GM12892 (cell line): ENCODE results near the gene PYHIN1.
"Not testable (repeated sequence)": the region's sequence is repeated elsewhere in the genome, so short reads cannot be mapped to it uniquely, and the experiment has no call there.

Experiments used
- DNase-seq: peaks from one replicate; pipeline ENCODE4 v3.0.0; 2011; ENCODE audit not compliant: insufficient read length
- FAIRE-seq: peaks from 2 replicates; lab custom pipeline; 2011; peaks lifted over from hg19 to GRCh38; lab: Jason Lieb, UNC
- POLR2A ChIP-seq: IDR thresholded peaks from 2 replicates; pipeline ENCODE4 v1.6.1; 2011; ENCODE audit warnings: low read depth, low read length, control low read depth
- POLR2AphosphoS5 ChIP-seq: IDR thresholded peaks from 2 replicates; pipeline ENCODE4 v1.6.1; 2011; ENCODE audit warnings: low read depth, low read length, control low read depth
- TAF1 ChIP-seq: IDR thresholded peaks from 2 replicates; pipeline ENCODE4 v1.6.1; 2011; ENCODE audit warnings: low read depth, mild to moderate bottlenecking, control low read depth, low read length, borderline replicate concordance

Gene PYHIN1

DNA sequence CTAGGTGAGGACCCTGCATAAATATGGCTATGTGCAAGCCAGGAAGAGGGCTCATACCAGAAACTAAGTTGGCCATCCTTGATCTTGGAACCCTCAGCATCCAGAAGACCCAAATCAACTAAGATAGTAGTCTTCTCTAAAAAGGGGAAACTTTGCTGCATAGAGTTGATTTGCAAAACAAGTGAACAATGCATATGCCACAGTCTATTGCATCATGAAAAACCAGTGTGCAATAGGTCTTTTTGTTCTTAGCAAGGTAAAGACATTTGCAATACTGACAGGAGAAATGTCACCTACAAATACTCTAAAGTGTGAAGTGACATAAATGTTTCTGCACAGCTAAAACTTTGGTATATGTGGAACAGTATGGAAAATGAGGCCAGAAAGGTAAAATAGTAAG, 76.4 kb downstream of the PYHIN1 start:
- no peak for DNase-seq

DNA sequence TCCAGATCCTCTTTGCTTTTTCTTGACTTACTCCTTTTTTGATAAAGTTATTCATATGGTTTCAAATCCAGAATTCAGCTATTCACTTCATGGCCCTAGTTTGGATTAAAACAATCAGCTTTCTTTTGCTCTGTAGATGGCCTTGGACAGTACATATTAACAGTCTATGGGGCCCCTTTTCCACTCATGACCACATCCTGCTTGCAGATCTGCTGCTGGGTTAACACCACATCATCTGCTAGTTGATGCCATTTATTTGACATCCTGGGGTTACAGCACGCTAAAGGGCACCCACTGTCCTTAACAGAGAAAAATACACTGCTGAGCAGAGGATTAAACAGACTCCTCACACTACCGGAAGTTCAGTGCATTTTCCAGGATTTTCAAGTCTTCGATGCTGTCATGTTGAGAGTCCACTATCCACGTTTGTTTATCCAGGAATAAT, 77.4 kb downstream of the PYHIN1 start:
- FAIRE-seq = peak; percentile 99
- TF ChIP-seq TAF1 (peak; percentile 83; the same call in 1 of the 2 replicates), POLR2AphosphoS5 (peak; percentile 90), POLR2A (peak; percentile 76)
- no peak for DNase-seq

More for the DNA sequence above, 76.4 kb downstream of the PYHIN1 start:
- no peak for TF ChIP-seq TAF1
- TF ChIP-seq POLR2AphosphoS5 = no peak
- TF ChIP-seq POLR2A = no peak
- no peak for FAIRE-seq

DNA sequence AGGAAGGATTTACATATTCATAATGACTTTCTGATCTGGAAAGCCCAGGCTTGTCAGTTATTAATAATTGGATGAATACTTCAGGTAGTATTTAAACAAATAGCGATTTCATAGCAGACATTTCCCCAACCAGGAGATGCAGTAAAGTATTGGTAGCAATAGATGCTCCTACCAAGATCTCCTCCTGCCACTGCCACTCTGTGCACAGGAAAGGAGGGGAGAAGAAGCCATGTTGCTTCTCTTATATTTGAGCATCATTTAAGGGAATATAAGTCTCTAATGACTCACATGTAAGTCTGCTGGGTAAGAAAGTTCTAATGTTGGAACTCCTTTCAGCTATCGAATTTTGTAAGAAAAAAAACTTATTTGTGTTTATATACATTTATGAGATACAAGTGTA, 77.9 kb downstream of the PYHIN1 start:
- DNase-seq = no peak
- no peak for TF ChIP-seq TAF1
- no peak for TF ChIP-seq POLR2AphosphoS5
- no peak for TF ChIP-seq POLR2A
- no peak for FAIRE-seq

DNA sequence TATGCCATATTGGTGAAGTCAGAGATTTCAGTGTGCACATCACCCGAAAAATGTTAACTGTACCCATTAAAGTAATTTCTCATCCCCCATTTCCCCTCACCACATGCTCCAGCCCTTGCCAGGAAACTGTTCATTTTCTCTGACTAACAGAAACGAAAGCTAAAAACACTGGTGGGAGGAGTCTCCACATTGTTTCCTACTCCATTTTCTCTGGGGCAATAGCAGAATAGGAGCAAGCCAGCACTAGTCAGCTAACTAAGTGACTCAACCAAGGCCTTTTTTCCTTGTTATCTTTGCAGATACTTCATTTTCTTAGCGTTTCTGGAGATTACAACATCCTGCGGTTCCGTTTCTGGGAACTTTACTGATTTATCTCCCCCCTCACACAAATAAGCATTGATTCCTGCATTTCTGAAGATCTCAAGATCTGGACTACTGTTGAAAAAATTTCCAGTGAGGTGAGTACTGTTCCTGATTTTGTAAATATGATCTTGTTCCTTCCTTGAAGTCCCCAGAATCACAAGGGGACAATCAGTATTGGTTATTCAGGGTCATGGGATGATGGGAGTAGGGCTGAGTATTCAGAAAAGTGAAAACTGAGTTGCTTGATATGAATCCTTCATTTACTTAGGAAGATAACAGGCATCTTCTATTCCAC, 78.5 kb downstream of the PYHIN1 start, which contains the start of gene IFI16:
TSS of gene IFI16 (plus strand) at position 204 of the 658 bp plus-strand sequence. CDS start 4,774 bp downstream, outside the sequence.
- TF ChIP-seq POLR2A (peak; percentile 96), TAF1 (peak; percentile 92), POLR2AphosphoS5 (peak; percentile 96)
- peak; percentile 15 for DNase-seq
- FAIRE-seq = peak; percentile 94

DNA sequence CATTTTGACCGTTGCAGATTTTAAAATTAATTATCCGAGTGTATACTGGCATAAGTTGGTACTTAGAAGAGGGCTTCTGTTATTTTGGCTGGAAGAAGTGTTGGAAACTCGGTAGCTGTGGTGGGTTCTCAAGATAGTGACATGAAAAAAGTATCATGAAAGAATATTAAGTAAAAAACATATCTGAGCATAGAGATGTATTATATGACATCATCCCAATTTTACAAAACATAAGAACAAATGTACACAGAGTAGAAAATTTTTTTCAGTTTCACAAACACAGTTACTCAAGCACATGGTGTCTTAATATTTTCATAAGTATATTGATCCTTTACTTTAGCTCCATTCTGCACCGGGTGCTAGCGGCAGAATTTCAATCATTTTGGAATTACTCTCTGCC, 79.0 kb downstream of the PYHIN1 start:
- FAIRE-seq (peak; percentile 60), DNase-seq (no peak)
- no peak for TF ChIP-seq TAF1
- no peak for TF ChIP-seq POLR2A
- no peak for TF ChIP-seq POLR2AphosphoS5

DNA sequence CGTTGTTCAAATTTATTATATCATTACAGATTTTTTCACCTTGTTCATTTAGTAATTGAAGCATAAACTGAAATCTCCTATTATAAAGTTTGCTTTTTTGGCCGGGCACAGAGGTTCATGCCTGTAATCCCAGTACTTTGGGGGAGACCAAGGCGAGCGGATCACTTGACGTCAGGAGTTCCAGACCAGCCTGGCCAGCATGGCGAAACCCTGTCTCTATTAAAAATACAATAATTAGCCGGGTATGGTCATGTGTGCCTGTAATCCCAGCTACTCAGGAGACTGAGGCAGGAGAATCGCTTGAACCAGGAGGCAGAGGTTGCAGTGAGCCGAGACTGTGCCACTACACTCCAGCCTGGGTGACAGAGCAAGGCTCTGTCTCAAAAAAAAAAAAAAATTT, 79.6 kb downstream of the PYHIN1 start:
- DNase-seq, FAIRE-seq: not testable (repeated sequence)

DNA sequence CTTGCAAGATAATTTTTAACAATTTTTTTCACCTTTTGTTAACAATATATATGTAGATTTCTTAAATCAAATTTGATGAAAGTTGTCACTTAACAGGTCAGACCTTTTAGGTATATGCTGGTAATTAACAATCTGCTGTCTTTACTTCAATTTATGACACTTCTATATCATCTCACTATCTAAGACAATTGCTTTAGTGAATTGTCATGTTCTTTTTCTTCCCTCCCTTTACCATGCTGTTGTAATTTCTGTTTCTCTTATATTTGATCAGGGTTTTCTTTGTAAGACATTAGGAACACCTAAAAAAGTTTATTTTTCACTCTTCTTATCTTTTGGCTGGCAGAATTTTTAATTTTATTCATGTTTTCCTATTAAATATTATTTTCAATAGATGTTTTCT, 80.4 kb downstream of the PYHIN1 start:
- FAIRE-seq (no peak), DNase-seq (no peak)
- TF ChIP-seq POLR2AphosphoS5 (no peak), POLR2A (no peak), TAF1 (no peak)

DNA sequence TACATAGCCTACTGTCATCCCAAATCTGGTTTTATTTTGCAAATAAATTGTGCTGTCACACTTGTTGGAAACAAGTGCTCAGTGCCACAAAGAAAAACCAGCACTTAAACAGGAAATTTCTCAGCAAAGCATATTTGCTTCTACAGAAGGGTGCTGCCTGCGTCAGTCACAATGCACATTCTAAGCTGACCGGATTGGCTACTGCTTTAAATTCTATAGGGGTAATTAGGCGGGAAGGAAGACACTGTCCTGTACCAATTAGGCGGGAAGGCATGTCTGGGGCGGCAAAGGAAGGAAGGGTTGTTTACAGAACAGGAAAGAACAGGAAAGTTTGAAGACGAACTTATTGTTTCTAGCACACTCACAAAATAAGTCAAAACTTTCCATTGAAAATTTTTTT, 81.1 kb downstream of the PYHIN1 start:
- DNase-seq (no peak), FAIRE-seq (peak; percentile 87)
- TF ChIP-seq POLR2A = peak; percentile 71; the same call in 1 of the 2 replicates
- peak; percentile 74 for TF ChIP-seq POLR2AphosphoS5
- TF ChIP-seq TAF1 = no peak

DNA sequence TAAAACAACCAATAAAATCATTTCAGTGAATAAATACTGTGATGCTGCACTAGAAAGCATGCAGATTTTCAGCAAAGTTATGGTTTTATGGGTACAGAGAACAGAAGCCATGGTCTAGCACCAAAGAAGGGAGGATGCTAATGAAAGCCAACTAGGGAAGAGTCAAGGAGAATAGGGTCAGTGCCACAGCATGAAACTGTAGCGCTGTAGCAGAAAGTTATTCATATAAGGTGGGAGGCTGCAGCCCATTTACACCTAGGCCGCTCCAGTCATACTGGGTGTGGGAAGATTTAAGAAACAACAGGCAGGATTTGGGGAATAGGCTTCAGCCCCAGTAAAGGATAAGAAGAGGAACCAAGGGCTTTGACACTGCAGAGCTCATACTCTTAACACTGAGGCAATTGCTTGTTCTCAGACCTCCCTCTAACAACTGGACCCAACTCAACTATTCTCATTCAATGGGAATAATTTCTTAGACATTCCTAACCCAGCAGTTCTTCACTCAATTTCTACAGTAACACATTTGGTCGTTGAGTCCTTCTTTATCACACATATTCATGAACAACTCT, 82.7 kb downstream of the PYHIN1 start:
- no peak for DNase-seq
- TF ChIP-seq POLR2A = peak; percentile 45; the same call in 1 of the 2 replicates
- no peak for TF ChIP-seq TAF1
- peak; percentile 66 for TF ChIP-seq POLR2AphosphoS5
- peak; percentile 85 for FAIRE-seq

DNA sequence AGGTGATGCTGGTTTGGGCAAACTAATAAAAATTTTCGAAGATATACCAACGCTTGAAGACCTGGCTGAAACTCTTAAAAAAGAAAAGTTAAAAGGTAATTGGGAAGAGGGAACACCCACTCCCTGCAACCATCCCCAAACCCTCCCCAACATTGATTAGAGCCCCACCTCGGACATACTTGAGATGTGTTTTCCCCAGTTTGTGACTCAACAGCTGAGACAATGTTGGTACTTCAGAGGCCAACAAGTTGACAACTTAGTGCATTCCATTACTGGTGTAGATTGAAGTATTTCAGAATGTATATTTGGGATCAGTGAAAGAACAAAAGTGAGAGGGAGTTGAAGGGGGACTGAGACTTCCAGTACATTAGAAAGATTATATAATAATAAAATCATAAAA, 83.5 kb downstream of the PYHIN1 start:
- FAIRE-seq = peak; percentile 5
- DNase-seq = no peak

DNA sequence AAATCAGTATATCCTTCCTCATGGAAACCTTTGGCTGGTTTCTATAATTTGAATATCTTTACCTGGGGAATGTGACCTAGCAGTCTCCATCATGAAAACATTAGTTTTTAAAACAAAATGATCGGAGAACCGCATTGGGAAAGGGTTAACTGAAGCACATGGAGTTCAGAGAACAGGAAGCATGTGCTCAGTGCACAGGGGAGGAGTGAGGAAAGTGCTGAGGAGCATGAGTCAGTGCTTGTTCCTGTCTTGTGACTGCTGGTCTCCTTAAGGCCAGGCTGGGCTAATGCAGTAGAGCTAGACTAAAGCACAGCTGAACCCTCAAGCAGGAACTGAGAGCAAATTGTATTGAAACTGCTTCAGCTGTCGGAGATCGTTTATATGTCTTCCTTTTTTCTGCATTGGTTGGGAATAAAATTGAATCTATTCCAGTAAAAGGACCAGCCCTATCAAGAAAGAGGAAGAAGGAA, 84.1 kb downstream of the PYHIN1 start:
- TF ChIP-seq TAF1 (no peak; the same call in 1 of the 2 replicates), POLR2AphosphoS5 (peak; percentile 94), POLR2A (peak; percentile 90)
- peak; percentile 23 for DNase-seq
- peak; percentile 97 for FAIRE-seq

More for the DNA sequence above, 83.5 kb downstream of the PYHIN1 start:
- TF ChIP-seq TAF1 = no peak
- no peak for TF ChIP-seq POLR2AphosphoS5
- TF ChIP-seq POLR2A = no peak
